Fibroblast of gingiva (primary cell): Measurements from ENCODE around the gene ACTL7B.
"Not testable (repeated sequence)": the region's sequence is repeated elsewhere in the genome, so short reads cannot be mapped to it uniquely, and the experiment has no call there.

Source experiments
- DNase-seq: peaks from one replicate; pipeline ENCODE4 v3.0.0-alpha.2; 2011; ENCODE audit warnings: low read depth

Gene ACTL7B

DNA sequence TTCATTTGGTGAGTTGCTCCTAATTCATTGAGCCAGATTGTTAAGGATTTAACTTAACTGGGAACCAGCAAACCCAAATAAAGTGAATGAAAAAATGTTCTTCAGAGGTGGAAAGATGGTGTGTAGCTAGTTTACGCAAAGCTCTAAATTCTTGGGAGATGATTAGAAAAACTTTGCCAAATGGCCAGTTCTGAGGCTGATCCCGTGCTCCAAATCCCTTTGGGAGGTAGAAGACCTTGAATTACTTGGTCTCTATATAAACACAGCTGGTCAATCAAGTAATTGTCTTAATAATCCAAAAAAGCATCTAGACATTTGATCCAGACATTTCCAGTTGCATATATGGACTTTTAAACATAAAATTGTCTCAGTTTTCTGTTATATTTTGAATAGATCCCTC lies 11.4 kb downstream of the ACTL7B start:
- DNase-seq: peak; percentile 69

DNA sequence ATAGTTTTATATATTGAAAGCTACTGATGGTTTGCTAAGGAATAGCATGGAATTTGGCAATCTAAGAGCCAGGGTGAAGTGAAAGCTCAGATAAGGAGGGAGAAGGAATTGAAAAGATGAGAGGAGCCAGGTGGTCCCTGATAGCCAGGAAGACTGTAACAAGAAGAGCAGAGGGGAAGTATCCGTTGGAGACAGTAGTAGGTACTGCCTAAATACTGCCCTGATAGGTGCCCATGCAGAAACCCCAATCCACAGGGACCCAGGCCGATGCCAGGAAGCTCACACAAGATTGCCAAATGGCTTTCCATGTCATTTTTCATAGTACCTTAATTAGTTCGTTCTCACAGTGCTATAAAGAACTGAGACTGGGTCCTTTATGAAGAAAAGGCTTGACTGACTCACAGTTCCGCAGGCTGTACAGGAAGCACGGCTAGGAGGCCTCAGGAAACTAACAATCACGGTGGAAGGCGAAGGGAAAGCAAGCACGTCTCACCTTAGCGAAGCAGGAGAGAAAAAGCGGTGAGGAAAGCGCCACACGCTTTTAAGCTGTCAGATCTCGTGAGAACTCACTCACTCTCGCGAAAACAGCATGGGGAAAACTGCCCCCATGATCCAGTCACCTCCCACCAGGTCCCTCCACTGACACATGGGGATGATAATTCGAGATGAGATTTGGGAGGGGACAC lies 13.0 kb downstream of the ACTL7B start:
- DNase-seq: no peak

DNA sequence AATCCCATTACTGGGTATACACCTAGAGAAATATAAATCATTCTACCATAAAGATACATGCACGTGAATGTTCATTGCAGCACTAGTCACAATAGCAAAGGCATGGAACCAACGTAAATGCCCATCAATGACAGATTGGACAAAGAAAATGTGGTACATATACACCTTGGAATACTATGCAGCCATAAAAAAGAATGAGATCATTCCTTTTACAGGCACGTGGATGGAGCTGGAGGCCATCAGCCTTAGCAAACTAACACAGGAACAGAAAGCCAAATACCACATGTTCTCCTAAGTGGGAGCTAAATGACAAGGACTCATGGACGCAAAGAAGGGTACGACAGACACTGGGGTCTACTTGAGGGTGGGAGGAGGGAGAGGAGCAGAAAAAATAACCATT lies 16.2 kb downstream of the ACTL7B start:
- DNase-seq: not testable (repeated sequence)

GRCh38 chr9:108838017-108838416 lies 17.8 kb downstream of the ACTL7B start:
- DNase-seq: peak; percentile 39

DNA sequence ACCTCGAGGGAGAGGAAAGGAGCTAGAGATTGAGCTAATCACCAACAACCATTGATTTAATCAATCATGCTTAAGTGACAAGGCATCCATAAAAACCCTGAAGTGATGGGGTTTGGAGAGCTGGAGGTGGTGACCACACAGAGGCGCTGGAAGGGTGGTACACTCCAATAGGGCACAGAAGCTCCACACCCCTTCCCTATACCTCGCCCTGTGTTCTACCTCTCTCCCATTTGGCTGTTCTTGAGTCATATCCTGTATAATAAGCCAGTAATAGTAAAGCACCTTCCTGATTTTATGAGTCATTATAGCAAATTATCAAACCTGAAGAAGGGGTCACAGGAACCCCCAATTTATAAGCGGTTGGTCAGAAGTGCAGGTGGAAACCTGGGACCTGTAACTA lies 18.3 kb downstream of the ACTL7B start:
- DNase-seq: no peak

GRCh38 chr9:108836781-108837180 lies 19.0 kb downstream of the ACTL7B start:
- no peak for DNase-seq

DNA sequence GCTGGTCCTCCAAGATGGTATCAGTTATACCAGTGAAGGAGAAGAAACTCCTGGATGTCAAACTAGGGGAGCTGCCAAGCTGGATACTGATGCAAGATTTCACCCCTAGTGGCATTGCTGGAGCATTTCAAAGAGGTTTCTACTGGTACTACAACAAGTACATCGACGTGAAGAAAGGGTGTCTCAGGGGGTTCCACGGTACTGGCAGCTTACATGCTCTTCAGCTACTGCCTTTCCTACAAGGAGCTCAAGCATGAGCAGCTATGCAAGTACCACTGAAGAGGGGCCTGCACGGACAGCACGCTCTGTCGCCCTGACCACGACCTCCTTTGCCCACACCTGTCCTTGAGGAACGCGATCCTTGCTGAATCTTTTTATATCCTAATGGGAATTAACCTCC lies 19.5 kb downstream of the ACTL7B start:
- DNase-seq: no peak

- DNase-seq: no peak
These were observed 20.0 kb downstream of the ACTL7B start for GRCh38 chr9:108835831-108836230.

GRCh38 chr9:108834959-108835665 lies 20.7 kb downstream of the ACTL7B start:
- DNase-seq: no peak

- no peak for DNase-seq
These were observed 23.6 kb downstream of the ACTL7B start for GRCh38 chr9:108832179-108832500.

DNA sequence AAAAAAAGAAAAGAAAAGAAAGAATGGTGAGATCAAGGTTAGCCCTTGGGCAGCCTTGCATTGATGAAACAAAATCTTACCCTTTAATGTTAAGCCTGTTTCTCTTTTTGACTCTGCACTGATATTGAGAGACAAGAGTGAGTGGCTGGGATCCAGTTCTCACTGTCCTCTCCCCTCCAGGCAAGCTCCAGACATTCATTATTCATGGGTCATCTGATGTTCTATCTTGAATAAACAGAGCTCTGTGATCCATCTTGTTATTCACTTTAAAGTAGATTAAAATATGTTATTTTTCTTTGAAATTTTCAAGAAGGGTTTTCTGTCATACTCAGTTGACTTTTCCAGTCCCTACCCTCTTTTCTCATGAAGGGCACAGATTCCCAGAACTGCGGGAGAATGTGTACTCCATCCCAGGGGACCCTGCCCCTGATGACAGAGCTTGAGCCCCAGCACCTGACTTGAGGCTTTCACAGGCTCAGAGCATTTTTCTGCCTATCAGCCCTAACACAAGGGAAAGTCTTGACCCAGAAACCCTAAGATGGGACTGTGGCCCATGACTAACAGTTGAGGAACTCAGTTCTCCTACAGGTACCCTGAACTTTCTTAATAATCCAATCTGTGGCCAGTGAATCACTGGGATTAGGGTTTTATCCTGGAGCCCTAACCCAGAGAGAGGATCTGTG lies 24.1 kb downstream of the ACTL7B start:
- no peak for DNase-seq

DNA sequence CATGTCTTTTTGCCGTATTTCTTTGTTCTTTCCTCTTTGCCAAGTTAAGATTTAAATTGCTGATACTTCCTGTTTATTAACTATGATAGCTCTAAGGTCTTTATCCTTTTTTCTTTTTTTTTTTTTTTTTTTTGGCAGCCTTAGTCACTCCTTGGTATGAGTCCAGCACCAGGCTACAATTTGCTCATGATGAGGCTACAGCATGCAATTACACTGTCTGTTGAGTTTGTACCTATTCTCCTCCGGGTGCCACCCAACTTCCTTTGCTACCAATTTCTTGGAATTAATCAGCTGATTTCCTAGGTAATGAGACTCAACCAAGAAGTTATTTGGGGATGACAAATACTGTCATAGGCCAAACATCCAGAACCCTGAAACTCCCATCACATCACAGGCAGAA lies 25.5 kb downstream of the ACTL7B start:
- no peak for DNase-seq

DNA sequence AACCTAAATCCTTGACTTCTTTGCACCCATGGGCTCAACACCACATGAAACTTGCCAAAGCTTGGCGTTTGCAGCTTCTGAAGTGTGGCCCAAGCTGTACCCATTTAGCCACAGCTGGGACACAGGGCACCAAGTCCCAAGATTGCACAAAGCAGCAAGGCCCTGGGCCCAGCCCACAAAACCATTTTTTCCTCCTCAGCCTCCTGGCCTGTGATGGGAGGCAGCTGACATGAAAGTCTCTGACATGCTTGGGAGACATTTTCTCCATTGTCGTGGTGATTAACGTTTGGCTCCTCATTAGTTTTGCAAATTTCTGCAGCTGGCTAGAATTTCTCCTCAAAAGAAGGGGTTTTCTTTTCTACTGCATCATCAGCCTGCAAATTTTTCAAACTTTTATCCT lies 32.0 kb downstream of the ACTL7B start:
- DNase-seq: no peak

DNA sequence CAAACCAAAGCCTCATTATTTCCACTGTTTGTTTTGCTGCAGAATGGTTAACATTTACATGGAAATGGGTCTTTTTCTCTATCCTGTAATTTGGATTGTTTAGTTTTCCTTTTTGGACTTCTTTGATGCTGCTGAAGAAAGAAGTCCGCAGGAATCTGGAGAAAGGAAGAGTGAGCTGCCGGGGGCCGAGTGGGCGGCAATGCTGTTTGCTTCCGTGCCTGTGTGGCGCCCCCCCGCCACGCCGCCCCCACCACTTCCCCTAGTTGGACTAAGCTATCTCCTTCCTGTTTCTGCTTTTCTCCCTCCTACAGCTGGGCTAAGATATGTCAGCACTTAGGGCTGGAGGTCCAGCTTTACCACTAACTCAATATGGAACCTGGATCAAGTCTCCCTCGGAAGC lies 39.7 kb downstream of the ACTL7B start:
- no peak for DNase-seq

- DNase-seq: no peak
These were observed 40.6 kb downstream of the ACTL7B start for GRCh38 chr9:108815156-108815555.

- peak; percentile 32 for DNase-seq
These were observed 41.7 kb downstream of the ACTL7B start for GRCh38 chr9:108813951-108814601.

- no peak for DNase-seq
These were observed 43.3 kb downstream of the ACTL7B start for GRCh38 chr9:108812396-108813025.

GRCh38 chr9:108811944-108812343 lies 43.8 kb downstream of the ACTL7B start:
- no peak for DNase-seq

DNA sequence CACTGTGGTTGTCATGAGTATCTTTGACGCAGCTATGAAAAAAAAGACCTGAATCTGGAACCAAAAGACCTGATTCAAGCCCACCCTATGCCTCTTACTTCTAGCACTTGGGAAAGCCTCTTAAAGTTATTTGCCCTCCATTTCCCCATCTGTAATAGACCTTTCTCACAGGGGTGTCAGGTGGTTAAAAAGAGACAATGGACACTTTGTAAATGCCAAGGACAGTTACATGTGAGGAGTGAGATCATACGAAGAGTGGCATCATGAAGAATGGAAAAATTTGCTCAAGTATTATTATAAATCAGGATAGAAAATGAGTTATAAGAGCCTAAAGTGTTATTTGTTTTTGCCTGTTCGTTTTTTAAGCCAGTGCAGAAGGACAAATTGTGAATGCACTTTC lies 46.5 kb downstream of the ACTL7B start:
- no peak for DNase-seq
